PFSK-1 (cell line): ENCODE results near the gene PALD1.

Experiments
- FOXP2 ChIP-seq: optimal IDR thresholded peaks from 2 replicates; pipeline ENCODE3; 2011; ENCODE audit warnings: borderline replicate concordance, control low read depth, inconsistent platforms; ENCODE audit not compliant: insufficient read depth; ENCODE audit errors: extremely low read length, extremely low read depth
- POLR2AphosphoS5 ChIP-seq: IDR thresholded peaks from 2 replicates; pipeline ENCODE4 v1.6.1; 2012; ENCODE audit warnings: low read depth, mild to moderate bottlenecking, control low read depth, low read length, moderate library complexity
- REST ChIP-seq, 2 experiments: IDR thresholded peaks; 2 replicates each; pipeline versions ENCODE4 v1.6.1 to v1.8.0; 2011 to 2012; ENCODE audit warnings: low read depth in 2 of 2, low read length in 2 of 2, control low read depth in 1 of 2, inconsistent platforms in 1 of 2, mild to moderate bottlenecking in 1 of 2, moderate library complexity in 1 of 2; ENCODE audit not compliant: insufficient read depth in 1 of 2
- SIN3A ChIP-seq: IDR thresholded peaks from 2 replicates; pipeline ENCODE4 v1.6.1; 2012; ENCODE audit warnings: mild to moderate bottlenecking, low read length, moderate library complexity, borderline replicate concordance; ENCODE audit not compliant: insufficient read depth
- TAF1 ChIP-seq: IDR thresholded peaks from 2 replicates; pipeline ENCODE4 v1.6.1; 2012; ENCODE audit warnings: low read length, control low read depth, borderline replicate concordance; ENCODE audit not compliant: insufficient read depth

Gene PALD1

GRCh38 chr10:70596860-70597809 is 118.6 kb downstream of the PALD1 start:
- TF ChIP-seq TAF1 (no peak), FOXP2 (no peak), SIN3A (no peak), REST (IDR thresholded peaks at IDR 0.05; ENCODE audit: insufficient read depth in 1 of 2, low read depth in 2 of 2, low read length in 2 of 2) (no peak), POLR2AphosphoS5 (no peak)

- TF ChIP-seq TAF1 (no peak), FOXP2 (no peak), REST (IDR thresholded peaks at IDR 0.05; ENCODE audit: insufficient read depth in 1 of 2, low read depth in 2 of 2, low read length in 2 of 2) (no peak), SIN3A (no peak), POLR2AphosphoS5 (no peak)
These were observed 119.6 kb downstream of the PALD1 start for GRCh38 chr10:70597856-70598815.

- no peak for TF ChIP-seq REST (IDR thresholded peaks at IDR 0.05; ENCODE audit: insufficient read depth in 1 of 2, low read depth in 2 of 2, low read length in 2 of 2)
- TF ChIP-seq SIN3A = no peak
- no peak for TF ChIP-seq TAF1
- no peak for TF ChIP-seq POLR2AphosphoS5
- no peak for TF ChIP-seq FOXP2
These were observed 120.3 kb downstream of the PALD1 start for GRCh38 chr10:70598857-70599295.

GRCh38 chr10:70599319-70599718 is 120.8 kb downstream of the PALD1 start:
- TF ChIP-seq POLR2AphosphoS5 (no peak), SIN3A (no peak), REST (IDR thresholded peaks at IDR 0.05; ENCODE audit: insufficient read depth in 1 of 2, low read depth in 2 of 2, low read length in 2 of 2) (no peak), TAF1 (no peak), FOXP2 (no peak)
